Ectodermal cell (in vitro differentiated cells): ENCODE results near the gene CHD3.

Experiments
- H3K27ac ChIP-seq: 2 replicates; pipeline ENCODE4 v1.7.0; 2013; ENCODE audit warnings: mild to moderate bottlenecking, low read depth, low read length; ENCODE audit not compliant: insufficient read depth, poor library complexity, severe bottlenecking
- H3K27me3 ChIP-seq: 2 replicates; pipeline ENCODE4 v1.7.0; 2013; ENCODE audit warnings: mild to moderate bottlenecking, low read length; ENCODE audit not compliant: insufficient read depth, control insufficient read depth, poor library complexity, severe bottlenecking
- H3K36me3 ChIP-seq: one replicate; pipeline ENCODE4 v1.7.0; 2013; ENCODE audit warnings: low read length; ENCODE audit not compliant: control insufficient read depth, insufficient read depth
- H3K4me1 ChIP-seq: one replicate; pipeline ENCODE4 v1.7.0; 2013; ENCODE audit warnings: low read length; ENCODE audit not compliant: control insufficient read depth, insufficient read depth
- H3K4me3 ChIP-seq: 2 replicates; pipeline ENCODE4 v1.7.0; 2013; ENCODE audit warnings: low read depth, low read length, control low read depth; ENCODE audit not compliant: insufficient read depth
- H3K9me3 ChIP-seq: 2 replicates; pipeline ENCODE4 v1.7.0; 2013; ENCODE audit warnings: mild to moderate bottlenecking, low read length, moderate library complexity; ENCODE audit not compliant: control insufficient read depth
- WGBS, 2 experiments: methylation state at CpG; one replicate each; pipeline ENCODE4 v1.1.7; 2013; ENCODE audit warnings: missing lambda C conversion rate in 2 of 2; 5-methylcytosine and 5-hydroxymethylcytosine counted together

CHD3 gene

DNA sequence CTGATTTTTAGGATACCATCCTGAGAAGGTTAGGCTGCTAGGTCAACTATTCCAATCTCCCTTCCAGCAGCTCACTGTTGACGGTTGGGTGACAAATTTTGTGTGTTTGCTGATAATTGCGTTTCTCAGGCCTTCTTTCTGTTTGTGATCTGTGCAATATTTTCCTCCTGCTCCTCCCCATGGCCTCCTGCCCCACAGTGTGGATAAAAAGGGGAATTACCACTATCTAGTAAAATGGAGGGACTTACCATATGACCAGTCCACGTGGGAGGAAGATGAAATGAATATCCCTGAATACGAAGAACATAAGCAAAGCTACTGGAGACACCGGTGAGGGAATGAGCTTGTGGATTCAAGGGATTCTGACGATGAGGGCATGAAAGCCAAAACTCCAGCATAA lies 9.2 kb downstream of the CHD3 start:
- 85 to 86% methylated on average over 5 to 6 of the region's 6 CpGs for WGBS, 2 experiments
- H3K27me3 ChIP-seq: no peaks in the 10 kb centered on the region
- H3K36me3 ChIP-seq: peaks cover 7% of the 10 kb centered on the region
- H3K4me1 ChIP-seq: peaks cover under 1% of the 10 kb centered on the region
- H3K9me3 ChIP-seq: no peaks in the 10 kb centered on the region
- H3K27ac ChIP-seq: no peak overlapping the region
- H3K4me3 ChIP-seq: no peak overlapping the region

DNA sequence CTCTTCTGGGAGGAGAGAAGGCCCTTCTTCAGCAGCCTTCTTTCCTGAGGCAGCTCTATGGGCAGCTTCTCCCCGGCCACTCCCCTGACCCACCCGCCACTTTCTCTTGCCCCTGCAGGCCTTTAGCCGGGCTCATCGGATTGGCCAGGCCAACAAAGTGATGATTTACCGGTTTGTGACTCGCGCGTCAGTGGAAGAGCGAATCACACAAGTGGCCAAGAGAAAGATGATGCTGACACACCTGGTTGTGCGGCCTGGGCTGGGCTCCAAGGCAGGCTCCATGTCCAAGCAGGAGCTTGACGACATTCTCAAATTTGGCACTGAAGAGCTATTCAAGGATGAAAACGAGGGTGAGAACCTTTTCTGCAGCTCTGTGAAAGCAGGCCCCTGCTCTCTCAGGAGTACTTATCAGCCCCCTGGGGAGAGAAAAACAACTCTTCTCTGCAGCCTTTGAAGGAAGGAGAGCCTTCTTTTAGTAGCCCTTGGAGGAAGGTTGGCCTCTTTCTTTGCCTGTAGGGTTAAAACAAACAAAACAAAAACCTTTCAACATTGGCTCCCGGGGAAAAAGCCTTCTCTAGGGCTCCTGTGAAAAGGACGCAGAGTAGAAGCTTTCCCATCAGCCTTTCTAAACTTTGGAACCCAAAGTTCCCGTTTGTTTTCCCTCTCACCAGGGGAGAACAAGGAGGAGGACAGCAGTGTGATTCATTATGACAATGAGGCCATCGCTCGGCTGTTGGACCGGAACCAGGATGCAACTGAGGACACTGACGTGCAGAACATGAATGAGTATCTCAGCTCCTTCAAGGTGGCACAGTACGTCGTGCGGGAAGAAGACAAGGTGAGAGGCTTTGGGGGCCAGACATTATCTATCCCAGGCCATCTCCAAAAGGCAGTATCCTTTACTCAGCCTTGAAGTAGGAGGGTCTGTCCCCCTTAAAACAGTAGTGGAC lies 14.8 kb downstream of the CHD3 start:
- Histone ChIP-seq H3K4me3 (no peak overlapping the region), H3K4me1 (peaks cover 13% of the 10 kb centered on the region), H3K36me3 (peaks cover 4% of the 10 kb centered on the region), H3K27ac (peak overlapping the region; percentile 53), H3K9me3 (no peaks in the 10 kb centered on the region), H3K27me3 (no peaks in the 10 kb centered on the region)
- 48 to 49% methylated on average over 22 of the region's 22 CpGs for WGBS, 2 experiments

DNA sequence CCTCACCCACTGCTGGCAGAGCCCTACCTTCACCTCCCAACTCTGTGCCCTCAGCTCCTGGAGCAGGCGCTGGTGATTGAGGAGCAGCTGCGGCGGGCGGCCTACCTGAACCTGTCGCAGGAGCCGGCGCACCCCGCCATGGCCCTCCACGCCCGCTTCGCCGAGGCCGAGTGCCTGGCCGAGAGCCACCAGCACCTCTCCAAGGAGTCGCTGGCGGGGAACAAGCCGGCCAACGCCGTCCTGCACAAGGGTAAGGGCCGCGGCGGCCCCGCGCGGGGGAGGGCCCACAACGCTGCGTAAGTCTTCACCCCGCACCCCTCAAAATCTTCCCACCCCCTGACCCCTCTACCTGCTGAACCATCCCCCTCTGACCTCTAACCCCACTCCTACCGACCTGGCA lies 20.5 kb downstream of the CHD3 start:
- WGBS, 2 experiments: 93 to 97% methylated on average over 29 of the region's 29 CpGs
- Histone ChIP-seq H3K4me3 (no peak overlapping the region), H3K4me1 (no peaks in the 10 kb centered on the region), H3K36me3 (no peaks in the 10 kb centered on the region), H3K9me3 (no peaks in the 10 kb centered on the region), H3K27me3 (peaks cover under 1% of the 10 kb centered on the region), H3K27ac (no peak overlapping the region)

DNA sequence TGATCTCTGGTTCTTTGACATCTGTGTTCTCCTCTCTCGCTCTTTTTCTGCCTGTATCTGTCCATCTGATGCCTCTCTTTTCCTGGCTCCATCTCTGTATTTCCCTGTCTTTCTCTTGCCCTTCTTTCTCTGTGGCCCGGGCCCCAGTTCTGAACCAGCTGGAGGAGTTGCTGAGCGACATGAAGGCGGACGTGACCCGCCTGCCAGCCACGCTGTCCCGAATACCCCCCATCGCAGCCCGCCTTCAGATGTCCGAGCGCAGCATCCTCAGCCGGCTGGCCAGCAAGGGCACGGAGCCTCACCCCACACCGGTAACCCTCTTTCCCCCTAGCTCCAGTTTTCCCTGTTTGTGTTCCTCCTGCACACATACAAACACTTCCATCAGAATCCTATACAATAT lies 21.7 kb downstream of the CHD3 start:
- Histone ChIP-seq H3K4me1 (peaks cover 8% of the 10 kb centered on the region), H3K27me3 (peaks cover 12% of the 10 kb centered on the region), H3K27ac (no peak overlapping the region), H3K36me3 (no peaks in the 10 kb centered on the region), H3K4me3 (no peak overlapping the region), H3K9me3 (no peaks in the 10 kb centered on the region)
- WGBS, 2 experiments: 94 to 95% methylated on average over 15 of the region's 15 CpGs

DNA sequence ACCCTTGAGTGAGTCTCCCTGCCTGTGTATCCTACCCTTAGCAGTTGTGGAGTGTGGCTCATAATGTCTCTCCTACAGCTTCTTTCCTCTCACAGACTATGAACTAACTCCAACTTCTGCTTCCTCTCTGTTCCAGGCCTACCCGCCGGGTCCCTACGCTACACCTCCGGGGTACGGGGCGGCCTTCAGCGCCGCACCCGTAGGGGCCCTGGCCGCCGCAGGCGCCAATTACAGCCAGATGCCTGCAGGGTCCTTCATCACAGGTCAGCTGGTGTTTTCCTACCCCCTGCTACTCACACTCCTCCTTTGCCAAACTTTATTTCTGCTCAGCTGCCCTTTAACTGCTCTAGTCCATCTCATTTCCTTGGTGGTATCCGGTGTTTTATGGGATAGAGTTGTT lies 22.1 kb downstream of the CHD3 start:
- no peak overlapping the region for H3K4me3 ChIP-seq
- no peaks in the 10 kb centered on the region for H3K9me3 ChIP-seq
- H3K27ac ChIP-seq: no peak overlapping the region
- H3K27me3 ChIP-seq: peaks cover 16% of the 10 kb centered on the region
- 96 to 97% methylated on average over 12 to 13 of the region's 13 CpGs for WGBS, 2 experiments
- H3K36me3 ChIP-seq: no peaks in the 10 kb centered on the region
- H3K4me1 ChIP-seq: peaks cover 9% of the 10 kb centered on the region

DNA sequence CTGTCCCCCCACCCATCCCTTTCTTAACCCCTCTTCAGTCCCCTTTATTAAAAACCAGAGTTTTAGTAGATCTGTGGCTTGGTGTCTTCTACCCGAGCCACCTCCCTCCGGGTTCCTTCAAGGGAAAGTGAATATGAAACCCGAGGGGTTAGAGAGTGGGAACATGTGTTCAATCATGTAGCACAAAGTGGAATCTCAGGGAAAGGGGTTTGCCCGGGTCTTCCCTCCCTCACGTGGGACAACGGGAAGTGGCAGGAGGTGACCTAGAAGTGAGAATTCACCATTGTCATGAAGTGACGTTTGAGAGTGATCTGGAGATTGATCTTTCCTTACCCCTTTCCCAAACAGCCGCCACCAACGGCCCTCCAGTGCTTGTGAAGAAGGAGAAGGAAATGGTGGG lies 22.5 kb downstream of the CHD3 start:
- no peaks in the 10 kb centered on the region for H3K9me3 ChIP-seq
- WGBS, 2 experiments: 92 to 94% methylated on average over 9 of the region's 9 CpGs
- H3K4me1 ChIP-seq: peaks cover 9% of the 10 kb centered on the region
- H3K27ac ChIP-seq: no peak overlapping the region
- H3K36me3 ChIP-seq: no peaks in the 10 kb centered on the region
- H3K27me3 ChIP-seq: peaks cover 18% of the 10 kb centered on the region
- no peak overlapping the region for H3K4me3 ChIP-seq

DNA sequence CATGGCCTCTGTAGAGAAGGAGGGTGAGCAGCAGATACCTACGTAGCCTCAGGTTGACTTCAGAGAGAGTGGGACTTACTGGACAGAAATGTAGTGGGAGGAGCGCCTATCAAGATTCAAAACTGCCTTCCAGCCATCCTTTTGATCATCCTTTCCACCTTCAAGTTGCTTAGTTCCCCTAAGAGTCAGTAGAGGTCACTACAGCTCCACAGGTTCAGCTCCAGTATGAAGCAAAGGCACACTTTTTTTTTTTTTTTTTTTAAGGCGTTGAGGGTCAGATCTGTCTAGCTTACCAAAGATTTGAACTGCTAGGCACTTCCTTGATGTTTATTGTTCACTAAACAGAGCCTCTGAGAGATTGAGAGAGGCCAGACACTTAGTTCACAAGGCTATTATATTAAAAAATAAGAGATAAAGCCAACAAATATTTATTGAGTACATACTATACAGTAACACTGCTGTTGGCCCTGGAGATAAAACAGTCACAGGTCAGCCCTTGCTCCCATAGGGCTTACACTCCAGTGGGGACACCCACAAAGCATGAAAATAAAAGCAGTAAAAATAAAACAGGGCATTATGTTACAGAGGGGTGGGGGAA lies 24.4 kb downstream of the CHD3 start:
- Histone ChIP-seq H3K36me3 (no peaks in the 10 kb centered on the region), H3K4me1 (peaks cover 9% of the 10 kb centered on the region), H3K27ac (no peak overlapping the region), H3K4me3 (no peak overlapping the region), H3K9me3 (no peaks in the 10 kb centered on the region), H3K27me3 (peaks cover 36% of the 10 kb centered on the region)
- 56 to 60% methylated on average over 2 of the region's 3 CpGs for WGBS, 2 experiments

DNA sequence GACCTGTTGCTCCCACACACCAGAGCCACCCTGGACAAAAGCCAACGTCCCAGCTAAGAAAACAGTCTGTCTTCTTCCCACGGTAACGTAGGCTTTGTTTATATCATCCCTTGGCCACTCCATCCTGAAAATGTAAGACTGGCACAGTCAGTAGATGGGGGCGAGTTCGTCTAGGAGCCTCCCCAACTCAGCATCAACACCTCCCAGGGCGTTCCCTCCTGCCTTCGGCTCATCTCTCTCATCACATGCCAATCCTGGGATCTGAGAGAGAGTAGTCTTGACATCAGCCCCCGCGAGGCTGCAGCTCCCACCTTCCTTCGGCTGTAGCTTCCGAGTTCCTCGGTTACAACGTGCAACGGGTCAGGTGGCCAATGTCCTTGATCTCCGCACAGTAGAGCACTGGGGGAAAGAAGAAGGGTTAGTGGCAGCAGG lies 26.6 kb downstream of the CHD3 start:
- Histone ChIP-seq H3K27me3 (peaks cover 40% of the 10 kb centered on the region), H3K4me3 (peak overlapping the region; percentile 50)
- WGBS, 2 experiments: 26 to 29% methylated on average over 15 of the region's 15 CpGs

DNA sequence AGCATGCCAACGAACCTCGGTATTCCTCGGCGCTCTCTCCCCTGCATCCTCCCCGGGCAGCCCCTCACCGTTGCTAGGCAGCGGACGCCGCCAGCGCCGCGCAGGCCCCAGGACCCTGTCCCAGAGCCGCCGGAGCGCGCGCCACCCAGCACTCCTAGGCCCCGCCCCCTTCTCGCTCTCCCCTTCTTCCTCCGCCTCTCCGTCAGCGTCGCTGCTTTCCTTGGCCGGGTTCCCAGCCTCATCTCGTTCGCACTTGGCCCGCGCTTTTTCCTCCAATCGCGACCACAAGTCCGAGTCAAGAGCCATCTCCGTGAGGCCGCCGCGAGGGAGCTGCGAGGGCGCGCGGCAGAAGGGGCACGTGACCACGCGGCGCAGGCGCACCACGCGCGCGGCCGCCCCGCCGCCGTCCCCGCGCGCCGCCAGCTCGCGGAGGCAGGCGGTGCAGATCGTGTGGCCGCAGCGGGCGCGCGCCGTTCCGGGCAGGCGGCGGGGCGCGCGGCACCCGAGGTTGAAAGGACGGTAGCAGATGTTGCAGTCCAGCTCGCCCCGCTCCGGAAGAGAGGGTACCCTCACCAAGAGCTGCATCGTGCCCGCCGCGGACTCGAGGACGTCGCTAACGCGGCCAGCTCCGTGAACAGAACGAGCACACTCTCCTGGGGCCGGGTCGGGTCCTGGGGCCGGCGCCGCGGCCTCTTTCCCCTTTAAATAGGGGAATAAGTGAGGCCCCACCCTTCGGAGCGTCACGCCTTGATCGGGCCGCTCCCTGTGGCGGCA lies 27.2 kb downstream of the CHD3 start, which contains the start of gene RNF227:
Gene RNF227 (minus strand): TSS at position 679 of the 774 bp plus-strand sequence. CDS start 94 bp downstream, at position 585.
- peaks cover 40% of the 10 kb centered on the region for H3K27me3 ChIP-seq
- H3K9me3 ChIP-seq: no peaks in the 10 kb centered on the region
- WGBS, 2 experiments: 1% methylated on average over 100 of the region's 100 CpGs
- no peaks in the 10 kb centered on the region for H3K36me3 ChIP-seq
- peak within 1 kb of the TSS; percentile 50 for H3K4me3 ChIP-seq
- no peak within 1 kb of the TSS for H3K27ac ChIP-seq
- peaks cover 9% of the 10 kb centered on the region for H3K4me1 ChIP-seq

More for the DNA sequence above, 26.6 kb downstream of the CHD3 start:
- Histone ChIP-seq H3K9me3 (no peaks in the 10 kb centered on the region), H3K36me3 (no peaks in the 10 kb centered on the region), H3K27ac (no peak overlapping the region), H3K4me1 (peaks cover 9% of the 10 kb centered on the region)

DNA sequence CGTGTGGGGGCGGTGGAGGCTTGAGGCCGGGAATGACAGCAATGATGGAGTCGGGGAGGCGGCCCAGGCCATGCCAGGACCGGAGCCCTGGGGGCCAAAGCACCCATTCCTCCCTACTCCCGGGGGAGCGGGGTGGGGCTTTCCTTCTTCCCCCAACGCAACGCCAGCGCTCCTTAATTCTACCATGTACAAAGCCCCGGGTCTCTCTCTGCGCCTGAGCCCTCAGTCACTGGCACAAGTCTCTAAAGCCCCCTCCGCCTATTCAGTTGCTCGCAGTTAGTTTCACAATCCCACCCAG lies 27.7 kb downstream of the CHD3 start:
- peaks cover 44% of the 10 kb centered on the region for H3K27me3 ChIP-seq
- no peak overlapping the region for H3K27ac ChIP-seq
- H3K9me3 ChIP-seq: no peaks in the 10 kb centered on the region
- WGBS, 2 experiments: 52 to 55% methylated on average over 15 of the region's 15 CpGs
- H3K36me3 ChIP-seq: no peaks in the 10 kb centered on the region
- peaks cover 9% of the 10 kb centered on the region for H3K4me1 ChIP-seq
- peak overlapping the region; percentile 50 for H3K4me3 ChIP-seq
